Endothelial cell of umbilical vein (primary cell): ENCODE data around the gene CPNE5. TPM values are rescaled to one million over a fixed set of nuclear protein-coding genes. Genes with fewer than 3 reads are reported as not detected.

Experiments
- BruUV-seq: library from RNA; stranded (reverse); fragments of 400-500 nt; replicated peaks from 2 replicates; lab custom pipeline; 2021; lab: Mats Ljungman, UMichigan
- CTCF ChIA-PET: fragments of 300-600, 350-600 bp; sonication (Branson Sonifier 250); formaldehyde crosslinking; loops from one replicate; lab custom pipeline; 2021; ENCODE audit warnings: antibody characterized with exemption, inconsistent platforms; lab: Charles Lee
- POLR2A ChIA-PET: fragments of 300-600, 350-600 bp; sonication (Branson Sonifier 250); formaldehyde crosslinking; loops from one replicate; lab custom pipeline; 2021; ENCODE audit warnings: antibody characterized with exemption, inconsistent platforms; lab: Charles Lee
- DNase-seq: peaks from one replicate; pipeline ENCODE4 v3.0.0-alpha.2; 2011; ENCODE audit warnings: low read depth, low spot score
- FAIRE-seq: peaks from 2 replicates; lab custom pipeline; 2011; peaks lifted over from hg19 to GRCh38; lab: Jason Lieb, UNC
- H2AFZ ChIP-seq: 2 replicates; pipeline ENCODE4 v1.6.0; 2012; ENCODE audit warnings: low read depth, low read length, control low read depth, inconsistent platforms
- H3K27ac ChIP-seq: 2 replicates; pipeline ENCODE4 v1.5.1; 2011; ENCODE audit warnings: low read depth, mild to moderate bottlenecking, control low read depth, low read length, moderate library complexity; ENCODE audit not compliant: insufficient read depth
- H3K27me3 ChIP-seq, 2 experiments: 2 replicates each; pipeline versions ENCODE4 v1.6.0 to v1.6.1; 2011; ENCODE audit warnings: low read length in 2 of 2, mixed read lengths in 1 of 2; ENCODE audit not compliant: control insufficient read depth in 2 of 2, insufficient read depth in 2 of 2
- H3K36me3 ChIP-seq, 2 experiments: 2 replicates in 1 of 2; 3 replicates in 1 of 2; pipeline ENCODE4 v1.5.1; 2011; ENCODE audit warnings: low read length in 2 of 2, mild to moderate bottlenecking in 1 of 2, moderate library complexity in 1 of 2; ENCODE audit not compliant: control insufficient read depth in 2 of 2, insufficient read depth in 2 of 2; ENCODE audit errors: extremely low read depth in 1 of 2
- H3K4me1 ChIP-seq: 3 replicates; pipeline ENCODE4 v1.5.1; 2011; ENCODE audit warnings: mild to moderate bottlenecking, low read length; ENCODE audit not compliant: control insufficient read depth, insufficient read depth; ENCODE audit errors: extremely low read depth
- H3K4me2 ChIP-seq: 2 replicates; pipeline ENCODE4 v1.6.1; 2011; ENCODE audit warnings: low read length, control low read depth, mixed read lengths; ENCODE audit not compliant: insufficient read depth
- H3K4me3 ChIP-seq, 3 experiments: fragments of 200-600 bp in 1 of 3; sonication (generic), shearing (Covaris generic) in 1 of 3; replicated peaks in 1 of 3; 2 replicates each; pipeline ENCODE4 v1.5.1; 2011 to 2016; ENCODE audit warnings: control low read depth in 3 of 3, low read length in 3 of 3, mild to moderate bottlenecking in 2 of 3, inconsistent platforms in 1 of 3, low read depth in 1 of 3, moderate library complexity in 1 of 3; ENCODE audit not compliant: insufficient read depth in 1 of 3
- H3K79me2 ChIP-seq: 2 replicates; pipeline ENCODE4 v1.6.0; 2012; ENCODE audit warnings: low read length, inconsistent platforms; ENCODE audit not compliant: control insufficient read depth, insufficient read depth
- H3K9ac ChIP-seq: replicated peaks from 2 replicates; pipeline ENCODE3; 2011; ENCODE audit warnings: low read length, control low read depth; ENCODE audit not compliant: insufficient read depth; ENCODE audit errors: extremely low read depth
- H3K9me1 ChIP-seq: replicated peaks from 3 replicates; pipeline ENCODE4 v1.6.0; 2011; ENCODE audit warnings: mild to moderate bottlenecking, low read length; ENCODE audit not compliant: control insufficient read depth, insufficient read depth; ENCODE audit errors: extremely low read depth
- H3K9me3 ChIP-seq: replicated peaks from 2 replicates; pipeline ENCODE4 v1.5.1; 2012; ENCODE audit warnings: low read length, inconsistent platforms; ENCODE audit not compliant: control insufficient read depth, insufficient read depth
- H4K20me1 ChIP-seq: replicated peaks from 2 replicates; pipeline ENCODE3; 2011; ENCODE audit warnings: mild to moderate bottlenecking, low read length; ENCODE audit not compliant: control insufficient read depth, insufficient read depth; ENCODE audit errors: extremely low read depth
- CTCF ChIP-seq, 2 donors: IDR thresholded peaks; 1 replicate in 1 of 2; 2 replicates in 1 of 2; pipeline ENCODE4 v1.5.1; 2011; ENCODE audit warnings: low read length in 2 of 2, mild to moderate bottlenecking in 2 of 2, moderate library complexity in 2 of 2, control low read depth in 1 of 2, inconsistent platforms in 1 of 2, low read depth in 1 of 2; ENCODE audit not compliant: insufficient read depth in 1 of 2; ENCODE audit errors: extremely low read depth in 1 of 2
- EZH2 ChIP-seq: IDR thresholded peaks from 2 replicates; pipeline ENCODE4 v1.6.1; 2012; ENCODE audit warnings: borderline replicate concordance, low read depth, mild to moderate bottlenecking, moderate library complexity, low read length, inconsistent platforms; ENCODE audit not compliant: severe bottlenecking
- FOS ChIP-seq: IDR thresholded peaks from 2 replicates; pipeline ENCODE4 v1.6.1; 2011; ENCODE audit warnings: mild to moderate bottlenecking, low read length, moderate library complexity, borderline replicate concordance; ENCODE audit not compliant: insufficient read depth
- GATA2 ChIP-seq: IDR thresholded peaks from 2 replicates; pipeline ENCODE4 v1.7.0; 2011; ENCODE audit warnings: low read depth, mild to moderate bottlenecking, moderate library complexity, mixed read lengths, low read length; ENCODE audit not compliant: insufficient read length, insufficient read depth
- JUN ChIP-seq: IDR thresholded peaks from 2 replicates; pipeline ENCODE4 v1.6.1; 2011; ENCODE audit warnings: borderline replicate concordance, low read depth; ENCODE audit not compliant: insufficient read length, insufficient read depth
- MAX ChIP-seq: IDR thresholded peaks from 2 replicates; pipeline ENCODE4 v1.6.1; 2011; ENCODE audit not compliant: insufficient read depth, insufficient read length
- MYC ChIP-seq: IDR thresholded peaks from one replicate; pipeline ENCODE4 v1.6.1; 2011; ENCODE audit warnings: mild to moderate bottlenecking, low read depth, low read length
- POLR2A ChIP-seq: IDR thresholded peaks from 2 replicates; pipeline ENCODE4 v1.6.1; 2012; ENCODE audit warnings: low read depth, mild to moderate bottlenecking, control low read depth, low read length
- POLR2AphosphoS5 ChIP-seq: IDR thresholded peaks from 2 replicates; pipeline ENCODE4 v1.6.1; 2012; ENCODE audit warnings: low read depth, mild to moderate bottlenecking, control low read depth, low read length, moderate library complexity; ENCODE audit not compliant: insufficient read depth
- dilution Hi-C: fragments of 300-500 bp; cut with MboI; formaldehyde crosslinking; loops from one replicate; pipeline ENCODE4 v1.15.0; 2019; ENCODE audit warnings: low sequenced_read_pairs; ENCODE audit not compliant: extremely low pct_ligation_motif_present
- intact Hi-C: fragments of 100-400 bp; cut with micrococcal nuclease; formaldehyde crosslinking; loops from one replicate; pipeline ENCODE4 v1.10.0; 2022
- polyA plus RNA-seq, 4 experiments: library from polyadenylated mRNA; depleted of rRNA in 3 of 4; stranded (reverse) in 3 of 4; unstranded in 1 of 4; fragments of >200 nt; gene quantifications; 2 replicates each; pipeline versions ENCODE4 v1.2.1 to v1.2.3, GENCODE V29; 2011 to 2012; ENCODE audit warnings: missing spikeins in 1 of 4
- total RNA-seq: library from RNA; stranded (reverse); gene quantifications from 2 replicates; pipeline ENCODE4 v1.2.3, GENCODE V29; 2021

CPNE5 gene
- total and polyA plus RNA-seq, 2 donors (not counting 3 experiments of a cell fraction or from before 2014, with no cell fraction given): 18.8 to 49.4 TPM

- POLR2A ChIA-PET: no interaction called here
- intact Hi-C loops (loop anchor here (10.0 kb wide), 1 partner anchor 215 kb away; the partner anchor contains the start of gene MTCH1), dilution Hi-C loops (no loop called here)
- H3K4me1 ChIP-seq: peaks cover 19% of the 10 kb centered on the region
- peak overlapping the region; percentile 50 for H3K4me2 ChIP-seq
- no peaks in the 10 kb centered on the region for H4K20me1 ChIP-seq
- DNase-seq (peak; percentile 37), FAIRE-seq (peak; percentile 95)
- no peaks in the 10 kb centered on the region for H3K9me3 ChIP-seq
- no peaks in the 10 kb centered on the region for H3K27me3 ChIP-seq
- no peak overlapping the region for H3K27ac ChIP-seq
- BruUV-seq: no TSS peak
- H3K9ac ChIP-seq: no peak overlapping the region
- TF ChIP-seq POLR2AphosphoS5 (peak; percentile 41), MYC (no peak), GATA2 (peak; percentile 15)
- H3K79me2 ChIP-seq: no peaks in the 10 kb centered on the region
- no peak overlapping the region for H2AFZ ChIP-seq
- H3K9me1 ChIP-seq: no peaks in the 10 kb centered on the region
- CTCF ChIA-PET: interaction anchor here (1.0 to 26.6 kb wide), 10 partner anchors 11 to 440 kb away, joined by 3 to 552 read pairs (median 16); no protein-coding TSS in a partner anchor
- peaks cover 0 to 5% of the 10 kb centered on the region in 2 experiments for H3K36me3 ChIP-seq
- H3K4me3 ChIP-seq: no peak overlapping the region
Observed at GRCh38 chr6:36769676-36770499, 69.4 kb downstream of the CPNE5 start.

- Histone ChIP-seq H2AFZ (no peak overlapping the region), H3K27ac (no peak overlapping the region), H4K20me1 (no peaks in the 10 kb centered on the region), H3K79me2 (no peaks in the 10 kb centered on the region), H3K9ac (no peak overlapping the region), H3K4me2 (no peak overlapping the region), H3K9me1 (no peaks in the 10 kb centered on the region), H3K9me3 (no peaks in the 10 kb centered on the region), H3K27me3 (no peaks in the 10 kb centered on the region), H3K36me3 (peaks cover 0 to 5% of the 10 kb centered on the region in 2 experiments), H3K4me1 (peaks cover 19% of the 10 kb centered on the region), H3K4me3 (no peak overlapping the region)
- DNase-seq: no peak
- no peak for TF ChIP-seq MYC
- TF ChIP-seq CTCF (IDR thresholded peaks at IDR 0.05; ENCODE audit: extremely low read depth in 1 of 2, insufficient read depth in 1 of 2, low read depth in 1 of 2, low read length in 2 of 2): no peak
- TF ChIP-seq GATA2: no peak
- TF ChIP-seq POLR2AphosphoS5: no peak
- TF ChIP-seq MAX: no peak
- no peak for TF ChIP-seq FOS
- no peak for TF ChIP-seq JUN
- no peak for TF ChIP-seq EZH2
- TF ChIP-seq POLR2A: no peak
- FAIRE-seq: peak; percentile 58
- dilution Hi-C loops: no loop called here
- no TSS peak for BruUV-seq
- ChIA-PET CTCF (interaction anchor here (0.7 to 26.6 kb wide), 11 partner anchors 10 to 441 kb away, joined by 3 to 552 read pairs (median 8); no protein-coding TSS in a partner anchor), POLR2A (no interaction called here)
- intact Hi-C loops: loop anchor here (10.0 kb wide), 1 partner anchor 216 kb away; the partner anchor contains the start of gene MTCH1
Observed at GRCh38 chr6:36769183-36769675, 70.0 kb downstream of the CPNE5 start.
